ENCODE results near the gene RHOBTB1.
A peak's percentile ranks its signal among the peaks of the same experiment; 100 is the strongest.

Gene RHOBTB1

GRCh38 chr10:60905580-60905979 lies 38.4 kb downstream of the RHOBTB1 start:
- DNase-seq: no peak

- no peak for DNase-seq
Measured at GRCh38 chr10:60903096-60903495, 40.9 kb downstream of the RHOBTB1 start.

GRCh38 chr10:60901561-60902235 lies 42.3 kb downstream of the RHOBTB1 start:
- DNase-seq: no peak

GRCh38 chr10:60899266-60899665 lies 44.7 kb downstream of the RHOBTB1 start:
- DNase-seq: no peak

GRCh38 chr10:60898321-60898720 lies 45.7 kb downstream of the RHOBTB1 start:
- DNase-seq: no peak

- DNase-seq: no peak
Measured at GRCh38 chr10:60896810-60897209, 47.2 kb downstream of the RHOBTB1 start.

- no peak for DNase-seq
Measured at GRCh38 chr10:60896033-60896432, 48.0 kb downstream of the RHOBTB1 start.

- no peak for DNase-seq
Measured at GRCh38 chr10:60894786-60895185, 49.2 kb downstream of the RHOBTB1 start.

GRCh38 chr10:60893231-60893630 lies 50.8 kb downstream of the RHOBTB1 start:
- no peak for DNase-seq

- DNase-seq: no peak
Measured at GRCh38 chr10:60892571-60892970, 51.4 kb downstream of the RHOBTB1 start.

GRCh38 chr10:60890811-60891210 lies 53.2 kb downstream of the RHOBTB1 start:
- DNase-seq: no peak

- DNase-seq: peak; percentile 40
Measured at GRCh38 chr10:60883187-60883586, 60.8 kb downstream of the RHOBTB1 start.

GRCh38 chr10:60878224-60878623 lies 65.8 kb downstream of the RHOBTB1 start:
- no peak for DNase-seq

GRCh38 chr10:60877777-60878120 lies 66.2 kb downstream of the RHOBTB1 start:
- DNase-seq: no peak

GRCh38 chr10:60877061-60877776 lies 66.8 kb downstream of the RHOBTB1 start:
- DNase-seq: peak; percentile 46

- DNase-seq: no peak
Measured at GRCh38 chr10:60873758-60874157, 70.2 kb downstream of the RHOBTB1 start.

- DNase-seq: no peak
Measured at GRCh38 chr10:60872451-60872850, 71.5 kb downstream of the RHOBTB1 start.

- no peak for DNase-seq
Measured at GRCh38 chr10:60871215-60871614, 72.8 kb downstream of the RHOBTB1 start.

- no peak for DNase-seq
Measured at GRCh38 chr10:60870803-60871202, 73.2 kb downstream of the RHOBTB1 start.

GRCh38 chr10:60870416-60870728 lies 73.6 kb downstream of the RHOBTB1 start:
- DNase-seq: no peak

GRCh38 chr10:60869652-60870415 lies 74.2 kb downstream of the RHOBTB1 start:
- DNase-seq: no peak

GRCh38 chr10:60868946-60869345 lies 75.0 kb downstream of the RHOBTB1 start:
- no peak for DNase-seq

- DNase-seq: no peak
Measured at GRCh38 chr10:60865198-60865783, 78.7 kb downstream of the RHOBTB1 start.

- DNase-seq: no peak
Measured at GRCh38 chr10:60863796-60864195, 80.2 kb downstream of the RHOBTB1 start.
